Amniotic epithelial cell (primary cell): ENCODE results near the gene TMEM123.
A peak's percentile ranks its signal among the peaks of the same experiment; 100 is the strongest.

ENCODE experiments used
- DNase-seq: peaks from one replicate; pipeline ENCODE4 v3.0.0-alpha.2; 2010; ENCODE audit warnings: low read depth

Gene TMEM123

DNA sequence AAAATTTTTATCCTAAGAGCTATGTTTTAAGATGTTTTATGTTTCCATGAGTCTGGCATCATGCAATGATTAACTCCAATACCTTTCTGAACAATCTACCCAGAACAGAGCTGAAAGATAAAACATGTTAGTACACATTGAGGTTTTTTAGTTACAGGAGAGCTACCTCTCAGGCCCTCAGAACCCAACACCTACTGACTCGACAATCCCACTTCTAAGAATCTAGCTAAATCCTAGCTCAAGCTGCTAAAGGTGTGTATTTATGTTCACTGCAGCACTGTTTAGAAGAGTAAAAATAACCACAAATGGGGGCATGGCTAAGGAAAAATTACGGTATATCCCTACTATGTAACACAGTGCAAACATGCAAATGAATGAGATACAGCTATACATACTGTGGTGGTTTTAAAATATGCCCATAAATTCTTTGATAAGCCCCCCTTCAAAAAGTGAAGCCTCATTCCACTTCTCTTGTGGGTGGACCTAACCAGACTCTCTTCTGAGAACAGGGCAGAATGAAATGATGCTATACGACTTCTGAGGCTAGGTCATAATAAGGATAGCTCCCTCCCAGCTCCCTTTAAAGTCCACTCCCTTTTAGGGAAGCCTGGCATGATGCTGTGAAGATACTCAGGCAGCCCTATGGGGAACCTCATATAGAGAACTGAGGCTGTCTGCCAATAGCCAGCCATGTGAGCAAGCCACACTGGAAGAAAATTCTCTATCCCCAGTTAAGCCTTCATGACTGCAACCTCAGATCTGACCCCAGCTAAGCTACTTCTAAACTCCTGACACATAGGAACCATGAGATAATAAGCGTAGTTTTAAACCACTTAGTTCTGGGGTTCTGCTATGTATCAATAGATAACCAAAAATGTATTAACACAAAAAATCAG, 29.5 kb downstream of the TMEM123 start:
- DNase-seq = peak; percentile 26

DNA sequence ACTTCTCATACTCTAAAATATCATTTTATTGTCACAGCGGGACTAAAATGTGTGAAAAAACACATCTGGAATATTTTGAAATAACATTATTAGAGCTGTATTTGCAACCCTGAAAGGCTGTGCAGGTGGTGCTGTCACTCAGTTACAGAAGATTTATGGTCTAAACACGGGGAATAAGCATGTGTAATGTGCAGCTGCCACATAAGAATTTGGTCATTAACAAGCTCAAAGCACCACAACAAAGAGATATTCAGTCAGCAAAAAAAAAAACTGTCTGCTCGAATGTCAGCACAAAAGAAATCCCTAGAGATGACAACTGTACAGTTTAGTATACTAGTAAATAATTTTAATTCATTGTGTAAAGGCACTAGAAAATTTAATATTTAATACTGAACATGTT, 31.3 kb downstream of the TMEM123 start:
- no peak for DNase-seq

DNA sequence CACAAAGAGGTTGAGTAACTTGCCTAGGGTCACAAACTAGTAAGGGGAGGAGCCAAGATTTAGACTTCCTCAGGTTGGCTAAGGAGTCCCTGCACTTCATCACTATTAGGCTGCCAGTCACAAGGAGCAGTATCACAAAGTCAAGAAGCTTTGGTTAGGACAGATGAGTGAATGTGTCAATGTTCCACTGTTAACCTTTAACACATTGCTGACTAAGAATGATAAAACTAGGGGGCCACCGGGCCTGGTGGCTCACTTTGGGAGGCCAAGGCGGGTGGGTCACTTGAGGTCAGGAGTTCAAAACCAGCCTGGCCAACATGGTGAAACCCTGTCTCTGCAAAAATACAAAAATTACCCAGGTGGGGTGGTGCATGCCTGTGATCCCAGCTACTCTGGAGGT, 32.0 kb downstream of the TMEM123 start:
- DNase-seq = no peak

DNA sequence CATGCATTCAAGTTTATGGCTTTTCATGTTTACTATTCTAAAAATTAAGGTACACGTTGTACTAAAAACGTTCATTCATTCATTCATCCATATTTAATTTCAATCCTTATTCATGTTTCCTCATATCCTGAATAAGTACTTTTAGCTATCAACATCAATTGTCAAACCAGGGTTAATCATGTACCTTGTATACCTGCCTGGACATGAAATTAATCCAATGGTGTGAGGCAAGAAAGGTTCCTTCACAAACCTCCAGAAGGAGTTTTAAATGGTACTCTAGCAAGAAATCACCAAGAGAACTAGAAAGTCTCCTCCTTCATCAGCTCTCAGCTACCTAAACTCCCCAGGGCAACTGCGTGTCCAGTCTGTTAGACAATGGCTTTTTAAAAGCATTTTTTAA, 33.4 kb downstream of the TMEM123 start:
- no peak for DNase-seq

DNA sequence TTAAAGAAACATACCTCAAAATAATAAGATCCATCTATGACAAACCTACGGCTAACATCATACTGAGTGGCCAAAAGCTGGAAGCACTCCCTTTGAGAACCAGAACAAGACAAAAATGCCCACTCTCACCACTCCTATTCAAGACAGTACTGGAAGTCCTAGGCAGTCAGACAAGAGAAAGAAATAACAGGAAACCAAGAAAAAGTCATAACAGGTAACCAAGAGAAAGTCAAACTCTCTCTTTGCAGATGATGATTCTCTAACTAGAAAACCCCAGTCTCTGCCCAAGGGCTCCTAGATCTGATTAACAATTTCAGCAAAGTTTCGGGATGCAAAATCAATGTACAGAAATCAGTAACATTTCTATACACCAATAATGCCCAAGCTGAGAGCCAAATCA, 35.6 kb downstream of the TMEM123 start:
- no peak for DNase-seq

DNA sequence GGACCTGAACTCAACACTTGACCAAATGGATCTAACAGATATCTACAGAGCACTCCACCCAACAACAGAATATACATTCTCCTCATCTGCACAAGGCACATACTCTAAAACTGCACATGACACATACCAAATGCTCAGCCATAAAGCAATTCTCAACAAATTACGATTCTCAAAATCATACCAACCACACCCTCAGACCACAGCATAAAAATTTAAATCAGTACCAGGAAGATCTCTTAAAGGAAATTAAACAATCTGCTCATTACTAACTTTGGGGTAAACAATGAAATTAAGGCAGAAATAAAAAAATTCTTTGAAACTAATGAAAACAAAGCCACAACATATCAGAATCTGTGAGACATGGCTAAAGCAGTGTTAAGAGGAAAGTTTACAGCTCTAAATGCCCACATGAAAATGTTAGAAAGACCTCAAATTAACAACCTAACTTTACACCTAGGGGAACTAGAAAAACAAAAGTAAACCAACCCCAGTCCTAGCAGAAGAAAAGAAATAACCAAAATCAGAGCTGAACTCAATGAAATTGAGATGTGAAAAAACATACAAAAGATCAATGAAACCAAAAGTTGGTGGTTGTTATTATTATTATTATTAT, 37.2 kb downstream of the TMEM123 start:
- DNase-seq = no peak

DNA sequence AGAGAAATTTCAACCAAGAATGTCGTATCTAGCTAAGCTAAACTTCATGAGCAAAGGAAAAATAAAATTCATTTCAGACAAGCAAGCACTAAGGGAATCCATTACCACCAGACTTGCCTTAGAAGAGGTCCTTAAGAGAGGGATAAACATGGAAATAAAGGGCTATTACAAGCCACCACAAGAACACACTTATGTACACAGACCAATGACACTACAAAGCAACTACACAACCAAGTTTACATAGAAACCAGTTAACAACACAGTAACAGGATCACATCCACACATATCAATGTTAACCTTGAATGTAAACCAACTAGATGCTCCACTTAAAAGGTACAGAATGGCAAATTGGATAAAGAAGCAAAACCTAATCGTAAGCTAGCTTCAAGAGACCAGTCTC, 38.0 kb downstream of the TMEM123 start:
- DNase-seq = no peak

DNA sequence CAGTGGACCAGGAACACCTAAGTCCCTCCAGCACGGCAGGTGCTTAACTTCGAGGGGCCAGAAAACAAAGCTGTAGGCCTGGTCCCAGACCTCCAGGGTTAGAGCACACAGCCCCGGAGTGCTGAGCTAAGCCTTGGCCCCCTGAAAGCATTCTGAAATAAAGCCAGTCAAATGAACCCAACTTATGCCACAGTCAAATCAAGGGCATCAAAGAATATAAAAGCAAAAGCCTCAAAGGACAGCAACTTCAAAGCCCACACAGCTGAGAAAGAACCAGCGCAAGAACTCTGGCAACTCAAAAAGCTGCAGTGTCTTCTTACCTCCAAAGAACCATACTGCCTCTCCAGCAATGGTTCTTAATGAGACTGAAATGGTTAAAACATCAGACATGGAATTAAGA, 39.1 kb downstream of the TMEM123 start:
- no peak for DNase-seq

DNA sequence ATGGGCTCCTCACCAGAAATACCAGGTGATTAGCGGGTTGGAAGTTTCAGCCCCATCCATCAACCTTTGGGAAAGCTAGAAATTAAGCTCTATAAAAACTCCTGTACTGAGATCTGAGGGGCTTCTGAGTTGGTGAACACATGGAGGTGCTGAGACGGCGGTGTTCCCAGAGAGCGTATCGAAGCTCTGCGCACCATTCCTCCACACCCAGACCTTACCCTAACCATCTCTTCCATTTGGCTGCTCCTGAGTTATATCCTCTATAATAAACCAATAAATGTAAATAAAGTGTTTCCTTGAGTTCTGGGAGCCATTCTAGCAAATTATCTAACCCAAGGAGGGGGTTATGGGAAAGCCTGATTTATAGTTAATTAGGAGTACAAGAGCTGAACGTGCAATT, 41.4 kb downstream of the TMEM123 start:
- DNase-seq = no peak

DNA sequence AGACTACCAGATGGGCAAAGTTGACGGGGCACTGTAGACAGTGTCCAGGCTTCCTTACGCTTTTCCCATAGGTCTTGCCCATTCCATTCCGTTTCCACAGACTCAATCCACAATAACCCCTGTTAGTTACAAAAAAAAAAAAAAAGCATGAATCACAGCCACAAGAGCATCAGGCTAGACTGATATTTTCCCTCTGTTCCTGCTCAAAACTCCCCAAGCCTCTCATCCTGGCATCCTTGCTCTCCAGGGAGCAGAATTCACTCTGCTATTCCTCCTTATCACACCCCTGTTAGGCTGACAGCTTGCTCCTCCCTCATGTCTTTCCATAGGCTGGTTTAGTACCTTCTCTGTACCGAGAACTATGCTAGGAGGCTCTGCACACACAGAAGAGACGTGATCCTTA, 42.2 kb downstream of the TMEM123 start:
- DNase-seq = peak; percentile 90

DNA sequence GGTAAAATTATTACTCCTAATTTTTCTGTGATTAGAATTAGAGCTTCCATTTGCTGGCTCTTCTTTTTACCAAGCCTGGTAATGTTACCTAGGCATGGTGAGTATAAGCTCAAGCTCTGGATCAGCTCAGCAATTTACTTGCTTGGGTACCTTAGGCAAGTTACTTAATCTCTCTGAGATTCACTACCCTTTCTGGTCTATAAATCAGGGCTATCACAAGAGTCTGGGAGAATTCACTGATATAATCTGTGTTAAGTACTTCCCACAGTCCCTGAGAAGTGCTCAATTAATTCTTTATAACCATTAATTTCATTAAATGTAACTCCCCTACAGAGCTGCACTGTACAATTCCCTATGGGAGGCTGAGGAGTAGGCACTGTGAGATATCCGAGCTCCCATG, 44.2 kb downstream of the TMEM123 start:
- no peak for DNase-seq

DNA sequence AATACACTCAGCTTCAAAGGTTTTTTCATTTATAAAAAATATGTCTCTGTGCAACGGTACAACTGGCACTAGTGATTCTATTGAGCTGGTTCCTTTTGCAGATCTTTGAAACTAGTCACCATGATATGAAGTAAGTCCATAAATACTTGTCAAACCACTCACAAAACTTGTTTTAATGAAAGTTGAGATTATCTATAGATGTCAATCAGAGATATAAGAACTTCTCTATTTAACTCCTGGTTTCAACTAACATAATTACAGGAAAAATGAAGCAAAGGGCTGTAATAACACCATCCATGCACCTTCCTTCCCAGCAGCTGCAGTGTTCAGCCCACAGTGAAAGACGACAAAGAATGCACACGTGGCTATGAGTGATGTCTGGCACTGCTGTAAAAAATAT, 44.7 kb downstream of the TMEM123 start:
- no peak for DNase-seq

DNA sequence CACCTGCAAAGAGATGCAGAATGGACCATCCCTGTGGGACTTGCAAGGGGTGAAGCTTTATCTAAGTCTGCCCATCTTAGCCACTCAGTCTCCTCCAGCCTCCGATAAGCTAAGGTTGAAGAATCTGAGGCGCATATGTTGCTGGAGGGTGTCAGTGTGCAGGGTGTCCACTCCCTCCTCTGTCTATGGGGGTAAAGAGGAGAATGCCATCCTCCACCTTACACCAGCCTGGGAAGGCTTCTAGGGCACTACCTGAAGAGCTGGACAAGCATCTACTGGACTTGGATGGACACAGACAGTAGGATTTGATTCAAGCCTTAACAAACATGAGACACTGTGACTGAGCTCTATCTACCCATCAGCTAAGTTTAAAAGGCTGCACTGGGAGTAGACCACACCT, 46.5 kb downstream of the TMEM123 start:
- DNase-seq = no peak

DNA sequence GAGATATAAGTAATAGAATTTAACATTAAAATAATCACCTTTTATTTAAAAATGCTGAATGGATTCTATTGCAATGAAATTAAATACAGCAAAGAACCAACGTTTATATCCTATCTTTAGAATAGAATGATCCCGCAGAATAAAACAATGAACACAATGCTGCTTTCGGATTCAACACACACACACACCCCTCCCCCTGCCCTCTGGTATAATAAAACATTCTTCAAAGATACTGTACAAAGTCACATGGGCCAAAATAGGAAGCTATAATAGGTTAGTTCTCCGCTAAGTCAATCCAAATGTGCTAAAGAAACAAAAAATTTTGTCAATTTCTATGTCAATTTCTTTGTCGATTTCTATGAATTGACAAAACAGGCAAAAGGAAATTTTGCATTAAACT, 47.1 kb downstream of the TMEM123 start:
- DNase-seq = no peak

DNA sequence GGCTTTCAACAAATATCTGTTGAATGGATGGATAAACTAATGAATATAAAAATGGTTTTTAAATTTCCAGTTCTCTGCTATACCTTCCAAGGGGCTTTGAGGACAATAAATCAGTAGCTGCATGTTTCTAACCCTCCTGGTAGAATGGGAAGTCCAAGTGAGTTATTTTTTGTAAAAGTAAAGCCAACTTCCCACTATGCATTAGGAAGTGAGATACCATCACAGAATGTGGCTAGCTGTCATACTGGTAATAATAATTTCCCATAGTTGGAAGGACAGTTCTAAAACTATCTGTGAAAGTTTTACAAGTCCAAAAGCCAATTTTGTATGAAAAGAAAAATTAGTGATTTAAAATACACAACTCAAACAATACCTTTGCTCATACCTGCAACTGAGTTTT, 50.0 kb downstream of the TMEM123 start:
- DNase-seq = no peak

DNA sequence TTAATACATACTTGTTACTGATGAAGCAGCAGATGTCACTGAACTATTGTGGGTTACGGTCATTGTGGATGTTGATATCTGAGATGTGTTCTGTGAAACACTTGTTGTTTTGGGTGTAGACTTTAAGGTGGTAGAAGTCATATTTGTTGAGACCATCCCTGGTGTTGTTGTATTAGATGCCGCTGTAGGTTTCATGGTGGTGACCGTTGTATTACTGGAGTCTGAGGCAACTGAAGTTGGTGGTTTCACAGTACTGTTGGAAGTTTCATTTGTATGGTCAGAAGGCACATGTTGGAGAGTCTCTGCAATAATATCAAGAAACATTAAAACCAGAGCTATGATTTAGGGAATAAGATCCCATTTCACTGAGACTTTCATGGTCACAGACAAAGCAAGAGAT, 50.7 kb downstream of the TMEM123 start:
- DNase-seq = no peak

DNA sequence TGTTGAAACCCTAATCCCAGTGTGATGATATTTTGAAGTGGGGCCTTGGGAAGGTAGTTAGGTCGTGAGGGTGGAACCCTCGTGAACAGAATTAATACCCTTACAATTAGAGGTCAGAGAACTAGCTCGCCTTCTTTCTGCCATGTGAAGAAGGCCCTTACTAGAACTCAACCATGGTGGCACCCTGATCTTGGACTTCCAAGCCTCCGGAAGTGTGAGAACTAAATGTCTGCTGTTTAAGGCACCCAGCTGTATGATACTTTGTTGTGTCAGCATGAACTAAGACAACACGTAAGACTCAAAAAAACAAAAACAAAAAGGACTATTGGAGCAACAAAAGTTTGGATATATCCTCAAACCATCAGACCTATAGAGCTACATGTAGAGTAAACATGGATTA, 52.0 kb downstream of the TMEM123 start:
- no peak for DNase-seq

DNA sequence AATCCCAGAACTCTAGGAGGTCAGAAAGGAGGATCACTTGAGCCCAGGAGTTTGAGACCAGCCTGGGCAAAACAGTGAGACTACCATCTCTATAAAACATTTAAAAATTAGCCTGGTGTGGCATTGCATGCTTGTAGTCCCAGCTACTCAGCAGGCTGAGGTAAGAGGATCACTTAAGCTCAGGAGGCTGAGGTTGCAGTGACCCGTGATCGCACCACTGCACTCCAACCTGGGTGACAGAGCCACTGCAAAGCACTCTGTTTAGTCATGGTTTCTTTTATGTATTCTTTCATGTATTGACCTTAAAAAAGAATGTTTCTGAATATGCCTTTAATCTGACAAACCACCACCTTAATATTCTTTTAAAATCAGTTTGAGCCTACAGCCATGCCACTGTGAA, 53.4 kb downstream of the TMEM123 start:
- DNase-seq = no peak

DNA sequence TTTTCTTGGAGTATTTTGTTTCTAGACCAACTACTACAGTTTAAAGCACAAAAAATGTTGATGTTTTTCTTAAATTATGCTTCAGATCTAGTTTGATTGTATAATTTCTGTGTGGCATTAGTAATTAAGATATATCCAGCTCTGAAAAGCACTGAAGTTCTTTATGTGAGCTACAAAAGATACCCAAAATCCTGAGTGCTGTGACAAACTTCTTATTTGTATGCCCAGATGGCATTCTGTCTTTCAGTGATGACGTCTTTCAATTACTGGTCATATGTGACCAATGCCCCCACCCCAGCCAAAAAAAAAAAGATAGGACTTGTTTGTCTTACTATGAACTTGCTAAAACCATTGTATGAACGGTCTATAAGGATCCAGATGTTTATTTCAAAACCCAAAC, 54.3 kb downstream of the TMEM123 start:
- DNase-seq = no peak

DNA sequence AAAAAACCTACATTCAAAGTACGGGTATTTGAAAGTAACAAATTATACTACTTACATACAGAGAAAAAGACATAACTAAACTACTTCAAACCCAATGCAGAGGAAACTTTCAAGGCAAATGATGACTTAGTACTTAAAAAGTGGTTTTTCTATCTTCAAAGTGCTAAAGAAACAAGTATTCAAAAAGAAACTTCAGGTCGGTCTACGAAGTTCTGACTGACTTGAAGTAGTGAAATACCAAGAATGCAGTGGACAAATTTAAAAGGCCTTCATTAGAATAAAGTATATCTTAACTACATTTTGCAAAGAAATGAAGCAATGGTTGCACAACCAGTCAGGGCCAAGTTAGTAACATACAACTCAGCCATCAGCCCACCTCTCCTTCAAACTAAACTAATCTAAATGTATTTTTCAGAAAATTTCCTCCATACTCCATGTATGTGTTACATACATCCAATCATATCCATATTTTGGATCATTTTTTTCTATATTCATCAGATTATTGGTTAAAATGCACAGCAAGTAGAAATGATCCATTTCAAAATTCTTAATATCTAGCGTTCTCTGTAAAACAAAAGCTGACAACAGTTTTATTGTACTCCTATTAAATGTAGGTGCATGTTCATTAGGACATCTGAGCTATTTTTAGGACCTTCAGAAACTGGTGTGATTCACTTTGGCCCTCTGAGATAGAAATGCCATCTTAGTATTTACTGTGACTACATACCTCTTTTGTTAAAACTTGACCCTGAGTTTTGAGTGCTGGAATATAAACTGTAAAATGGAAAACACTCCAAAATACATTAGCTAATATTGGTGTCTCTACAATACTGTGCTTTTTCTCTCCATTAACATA, 55.6 kb downstream of the TMEM123 start:
- peak; percentile 28 for DNase-seq

DNA sequence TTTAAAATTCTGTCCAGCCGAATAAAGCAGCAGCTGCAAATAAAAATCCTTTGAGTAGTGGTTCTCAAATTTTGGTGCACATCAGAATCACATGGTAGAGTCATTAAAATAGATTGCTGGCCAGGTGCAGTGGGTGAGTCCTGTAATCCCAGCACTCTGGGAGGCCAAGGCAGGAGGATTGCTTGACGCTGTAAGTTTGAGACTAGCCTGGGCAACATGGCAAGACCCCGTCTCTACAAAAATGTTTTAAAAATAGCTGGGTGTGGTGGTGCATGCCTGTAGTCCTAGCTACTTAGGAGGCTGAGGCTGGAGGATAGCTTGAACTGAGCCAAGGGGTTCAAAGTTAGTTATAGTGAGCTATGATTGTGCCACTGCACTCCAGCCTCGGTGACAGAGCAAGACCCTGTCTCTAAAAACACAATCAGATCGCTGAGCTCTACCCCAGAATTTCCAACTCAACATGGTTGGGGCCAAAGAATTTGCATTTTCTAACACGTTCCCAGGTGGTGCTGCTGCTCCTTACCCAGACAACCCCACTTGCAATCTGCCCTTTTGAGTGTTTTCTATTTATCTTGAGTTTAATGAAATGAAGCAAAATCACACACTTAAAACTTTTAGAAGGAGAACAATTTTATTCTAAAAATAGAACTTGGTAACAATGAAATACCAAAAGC, 56.7 kb downstream of the TMEM123 start:
- DNase-seq = no peak

DNA sequence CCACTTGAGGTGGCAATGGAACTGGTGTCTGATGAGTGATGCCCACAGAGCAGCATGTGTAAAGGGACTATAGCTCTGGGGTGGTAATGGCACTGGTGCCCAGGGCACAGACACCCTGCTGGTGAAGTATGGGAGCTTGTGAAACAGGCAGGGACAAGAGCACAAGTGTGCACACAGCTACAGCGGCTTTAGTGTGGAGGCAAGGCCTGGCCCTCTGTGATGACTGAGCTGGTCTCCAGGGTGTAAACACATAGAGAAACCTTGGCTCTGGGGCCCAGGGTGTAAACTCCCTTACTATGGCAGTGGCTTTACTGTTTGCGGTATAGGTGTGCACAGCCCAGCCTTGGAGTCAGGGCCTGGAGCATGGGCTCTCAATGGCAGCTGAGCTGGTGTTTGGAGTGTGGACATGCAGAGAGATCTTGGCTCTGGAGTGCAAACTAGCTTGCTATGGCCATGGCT, 59.3 kb downstream of the TMEM123 start:
- no peak for DNase-seq
